Stimulated activated CD4-positive, alpha-beta T cell treated with anti-CD3 and anti-CD28 coated beads, Interleukin-1b, Interleukin-23, amount 100 ng/mL, for 24 hours (primary cell): ENCODE measurements around the gene FKRP.
"Not testable (repeated sequence)": the region's sequence is repeated elsewhere in the genome, so short reads cannot be mapped to it uniquely, and the experiment has no call there.

ENCODE experiments used
- DNase-seq, 4 experiments: peaks; one replicate each; pipeline ENCODE4 v3.0.0-alpha.2; 2020; ENCODE audit warnings: low read depth in 4 of 4, low spot score in 1 of 4

FKRP gene

GRCh38 chr19:46755853-46756543 is 10.1 kb downstream of the FKRP start:
- DNase-seq = no peak

DNA sequence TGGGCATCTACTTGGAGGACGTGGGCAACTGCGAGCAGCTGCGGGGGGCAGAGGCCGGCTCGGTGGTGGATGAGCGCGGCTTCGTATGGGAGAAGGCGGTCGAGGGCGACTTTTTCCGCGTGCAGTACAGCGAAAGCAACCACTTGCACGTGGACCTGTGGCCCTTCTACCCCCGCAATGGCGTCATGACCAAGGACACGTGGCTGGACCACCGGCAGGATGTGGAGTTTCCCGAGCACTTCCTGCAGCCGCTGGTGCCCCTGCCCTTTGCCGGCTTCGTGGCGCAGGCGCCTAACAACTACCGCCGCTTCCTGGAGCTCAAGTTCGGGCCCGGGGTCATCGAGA is 10.7 kb downstream of the FKRP start:
- no peak for DNase-seq

DNA sequence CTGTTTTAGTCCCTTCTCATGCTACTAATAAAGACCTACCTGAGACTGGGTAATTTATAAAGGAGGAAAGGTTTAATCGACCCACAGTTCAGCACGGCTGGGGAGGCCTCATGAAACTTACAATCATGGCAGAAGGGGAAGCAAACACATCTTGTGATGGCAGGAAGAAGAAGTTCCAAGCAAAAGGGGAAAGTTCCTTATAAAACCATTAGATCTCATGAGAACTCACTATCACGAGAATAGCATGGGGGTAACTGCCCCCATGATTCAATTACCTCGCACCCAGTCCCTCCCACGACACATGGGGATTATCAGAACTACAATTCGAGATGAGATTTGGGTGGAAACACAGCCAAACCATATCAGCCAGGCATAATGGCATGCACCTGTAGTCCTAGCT is 13.3 kb downstream of the FKRP start:
- DNase-seq = no peak

- no peak for DNase-seq
Observed at GRCh38 chr19:46759817-46760333, 14.0 kb downstream of the FKRP start.

DNA sequence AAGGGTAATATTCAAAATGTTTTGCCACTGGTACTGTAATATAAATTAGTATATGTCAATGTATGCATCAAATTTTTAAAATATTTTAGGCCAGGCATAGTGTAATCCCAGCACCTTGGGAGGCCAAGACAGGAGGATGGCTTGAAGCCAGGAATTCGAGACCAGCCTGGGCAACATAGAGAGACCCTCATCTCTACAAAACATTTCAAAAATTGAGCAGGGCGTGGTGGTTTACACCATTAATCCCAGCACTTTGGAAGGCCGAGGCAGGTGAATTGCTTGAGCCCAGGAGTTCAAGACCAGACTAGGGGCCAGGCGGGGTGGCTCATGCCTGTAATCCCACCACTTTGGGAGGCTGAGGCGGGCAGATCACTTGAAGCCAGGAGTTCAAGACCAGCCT is 14.5 kb downstream of the FKRP start:
- DNase-seq = no peak

GRCh38 chr19:46760897-46761296 is 15.0 kb downstream of the FKRP start:
- not testable (repeated sequence) for DNase-seq

GRCh38 chr19:46761418-46761831 is 15.6 kb downstream of the FKRP start:
- no peak for DNase-seq

DNA sequence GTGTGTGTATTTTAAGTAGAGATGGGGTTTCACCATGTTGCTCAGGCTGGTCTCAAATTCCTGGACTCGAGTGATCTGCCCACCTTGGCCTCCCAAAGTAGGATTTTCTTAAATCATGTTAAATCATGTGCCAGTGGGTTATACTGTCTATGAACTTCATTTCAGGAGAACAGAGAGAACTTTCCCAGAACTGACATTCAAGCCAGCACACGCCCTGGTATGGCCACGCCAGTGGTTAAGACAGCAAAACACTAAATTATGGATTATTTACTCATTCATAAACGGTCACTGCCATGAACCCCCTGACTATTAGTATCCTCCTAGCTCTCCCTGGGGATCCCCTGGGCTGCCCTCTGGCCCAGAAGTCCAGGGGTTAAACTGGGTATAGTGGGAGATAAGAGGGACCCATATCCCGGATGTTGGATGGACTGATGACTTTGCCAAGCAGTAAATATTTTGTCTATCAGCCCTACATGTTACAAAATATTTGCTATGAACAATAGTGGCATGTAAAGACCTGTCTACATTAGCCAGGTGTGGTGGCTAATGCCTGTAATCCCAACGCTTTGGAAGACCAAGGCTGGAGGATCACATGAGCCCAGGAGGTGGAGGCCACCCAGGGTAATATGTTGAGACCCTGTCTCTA is 16.5 kb downstream of the FKRP start:
- DNase-seq = no peak

DNA sequence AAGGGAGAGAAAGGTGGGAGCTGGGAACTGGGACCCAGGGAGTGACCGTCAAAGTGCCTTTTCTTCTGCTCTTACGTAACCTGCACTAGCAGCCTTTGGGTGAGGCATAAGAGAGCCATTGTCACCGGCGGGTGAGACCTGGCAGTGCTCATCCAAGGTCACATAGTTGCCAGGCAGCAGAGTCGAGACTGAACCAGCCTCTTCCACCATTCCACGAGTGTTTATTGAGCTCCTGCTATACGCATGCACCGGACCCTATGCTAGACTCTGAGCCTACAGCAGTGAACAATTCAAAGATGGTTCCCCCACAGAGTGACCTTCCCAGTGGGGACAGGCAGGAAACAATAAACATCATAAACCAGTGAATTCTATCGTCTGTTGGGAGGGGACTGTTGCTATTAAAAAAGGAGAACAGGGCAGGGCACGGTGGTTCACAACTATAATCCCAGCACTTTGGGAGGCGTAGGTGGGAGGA is 19.0 kb downstream of the FKRP start:
- DNase-seq = no peak

DNA sequence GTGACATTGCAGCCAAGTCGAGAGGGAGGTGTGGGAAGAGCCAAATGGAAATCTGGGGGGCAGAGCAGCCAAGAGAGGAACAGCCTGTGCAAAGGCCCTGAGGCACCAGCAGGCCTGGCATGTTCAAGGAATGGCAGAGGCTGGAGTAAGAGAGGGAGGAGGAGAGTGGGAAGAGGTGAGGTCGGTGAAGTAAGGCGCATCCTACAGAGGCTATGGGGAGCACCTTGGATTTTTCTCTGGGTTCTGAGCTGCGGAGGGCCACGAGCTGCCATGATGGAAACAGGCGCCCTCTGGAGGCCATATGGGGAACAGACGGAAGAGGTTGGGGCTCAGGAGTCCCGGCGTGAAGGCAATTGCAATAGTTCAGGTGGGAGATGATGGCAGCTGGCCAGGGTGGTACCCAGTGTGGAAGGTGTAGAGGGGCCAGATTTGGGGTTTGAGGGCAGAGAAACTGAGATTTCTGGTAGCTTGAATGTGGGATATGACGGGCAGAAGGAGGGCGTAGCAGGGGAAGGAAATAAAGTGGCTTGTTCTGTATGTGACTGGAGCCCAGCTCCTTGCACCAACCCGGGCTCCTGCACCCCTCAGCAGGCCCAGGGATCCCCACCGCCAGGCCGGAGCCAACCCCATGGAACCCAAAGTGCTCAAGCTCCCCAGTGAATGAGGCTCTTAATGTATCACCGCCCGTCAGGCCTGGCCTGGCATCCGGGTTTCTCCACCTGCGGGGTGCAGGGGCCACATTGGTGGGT is 20.9 kb downstream of the FKRP start:
- peak in 2 of 4 experiments; percentile 31 to 43 for DNase-seq

GRCh38 chr19:46768746-46769145 is 22.9 kb downstream of the FKRP start:
- DNase-seq = not testable (repeated sequence)

DNA sequence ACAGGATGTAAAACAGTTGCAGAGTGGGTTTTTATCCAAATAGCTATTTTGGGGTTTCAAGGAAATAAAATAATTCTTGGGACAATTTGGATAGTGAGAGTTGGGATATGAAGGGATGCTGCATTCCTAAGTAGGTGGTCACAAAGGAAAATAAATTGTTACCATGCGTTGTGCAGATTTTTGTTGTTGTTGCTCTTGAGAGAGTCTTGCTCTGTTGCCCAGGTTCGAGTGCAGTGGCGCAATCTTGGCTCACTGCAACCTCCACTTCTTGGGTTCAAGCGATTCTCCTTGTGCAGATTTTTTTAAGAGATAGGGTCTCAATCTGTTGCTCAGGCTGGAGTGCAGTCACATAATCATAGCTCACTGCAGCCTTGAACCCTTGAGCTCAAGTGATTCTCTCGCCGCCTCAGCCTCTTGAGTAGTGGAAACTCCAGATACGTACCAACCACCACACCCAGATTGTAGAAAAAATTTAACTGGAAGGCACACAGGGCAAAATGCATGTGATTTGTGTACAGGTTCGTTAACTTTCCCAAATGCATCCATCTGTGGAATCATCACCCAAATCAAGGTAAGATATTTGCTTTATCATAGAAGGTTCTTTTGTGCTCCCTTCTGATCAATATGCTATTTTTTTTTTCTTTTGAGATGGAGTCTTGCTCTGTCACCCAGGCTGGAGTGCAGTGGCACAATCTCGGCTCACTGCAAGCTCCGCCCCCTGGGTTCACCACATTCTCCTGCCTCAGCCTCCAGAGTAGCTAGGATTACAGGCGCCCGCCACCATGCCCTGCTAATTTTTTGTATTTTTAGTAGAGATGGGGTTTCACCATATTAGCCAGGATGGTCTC is 26.5 kb downstream of the FKRP start:
- DNase-seq = no peak

- no peak for DNase-seq
Observed at GRCh38 chr19:46773018-46773399, 27.2 kb downstream of the FKRP start.

GRCh38 chr19:46775642-46776258 is 29.9 kb downstream of the FKRP start:
- no peak for DNase-seq

- DNase-seq = no peak
Observed at GRCh38 chr19:46776927-46777911, 31.4 kb downstream of the FKRP start.

DNA sequence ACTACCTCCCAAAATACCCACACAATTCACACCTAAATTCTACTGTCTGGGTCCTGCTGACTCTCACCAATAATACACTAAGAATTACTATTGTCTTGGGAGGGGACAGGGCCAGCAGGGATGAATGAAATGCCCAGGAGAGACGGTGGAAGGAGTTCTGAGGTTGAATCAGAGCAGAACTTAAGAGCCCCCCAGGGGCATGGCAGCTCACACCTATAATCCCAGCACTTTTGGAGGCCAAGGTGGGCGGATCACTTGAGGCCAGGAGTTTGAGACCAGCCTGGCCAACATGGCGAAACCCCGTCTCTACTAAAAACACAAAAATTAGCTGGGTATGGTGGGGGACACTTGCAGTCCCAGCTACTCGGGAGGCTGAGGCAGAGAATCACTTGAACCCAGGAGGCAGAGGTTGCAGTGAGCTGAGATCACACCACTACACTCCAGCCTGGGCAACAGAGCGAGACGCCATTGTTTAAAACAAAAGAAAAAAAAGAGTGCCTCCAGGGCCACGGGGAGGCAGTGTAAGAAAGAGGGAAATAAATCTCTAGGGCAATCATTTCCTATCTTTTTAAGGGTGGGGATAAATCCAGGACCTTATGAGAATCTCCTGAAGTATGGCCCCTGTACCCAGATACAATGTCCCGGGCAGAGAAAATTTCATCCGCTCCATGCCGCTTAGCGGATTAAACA is 32.2 kb downstream of the FKRP start:
- not testable (repeated sequence) for DNase-seq

DNA sequence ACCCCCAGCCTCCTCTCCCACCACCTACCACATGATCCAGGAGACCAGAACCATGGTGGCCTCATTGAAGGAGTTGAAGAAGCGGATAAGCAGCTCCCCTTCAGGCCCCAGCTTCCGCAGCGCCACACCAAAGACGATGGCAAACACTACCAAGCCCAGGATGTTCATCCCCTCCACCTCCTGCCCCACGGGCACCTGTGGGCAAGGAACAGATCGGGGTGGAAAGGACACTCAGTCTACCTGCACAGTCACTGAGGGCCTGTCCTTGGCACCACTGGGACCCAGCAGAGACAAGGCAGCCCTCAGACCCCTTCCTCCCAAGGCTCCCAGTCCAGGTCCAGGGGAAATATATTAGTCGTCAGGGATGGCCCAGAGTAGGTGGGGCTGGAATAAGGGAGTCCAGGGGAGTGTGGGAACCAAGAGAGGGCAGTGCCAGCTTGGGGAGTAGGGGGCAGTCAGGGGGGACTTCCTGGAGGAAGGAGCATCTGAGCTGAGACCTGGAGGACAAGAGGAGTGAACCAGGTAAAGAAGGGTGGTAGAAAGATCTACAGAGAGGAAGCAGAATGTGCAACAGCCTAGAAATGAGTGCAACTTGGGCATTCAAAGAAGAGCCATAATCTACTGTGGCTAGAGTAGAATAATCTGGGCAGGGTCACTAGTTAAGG is 36.6 kb downstream of the FKRP start:
- DNase-seq = no peak

- DNase-seq = no peak
Observed at GRCh38 chr19:46783670-46784069, 37.8 kb downstream of the FKRP start.
